Femur (tissue), 1 donor: ENCODE results near the gene LDHA.
A peak's percentile ranks its signal among the peaks of the same experiment; 100 is the strongest.
"Not testable (repeated sequence)": the region's sequence is repeated elsewhere in the genome, so short reads cannot be mapped to it uniquely, and the experiment has no call there.

Source experiments
- DNase-seq: peaks from one replicate; pipeline ENCODE4 v3.0.0-alpha.2; 2017

The LDHA gene

DNA sequence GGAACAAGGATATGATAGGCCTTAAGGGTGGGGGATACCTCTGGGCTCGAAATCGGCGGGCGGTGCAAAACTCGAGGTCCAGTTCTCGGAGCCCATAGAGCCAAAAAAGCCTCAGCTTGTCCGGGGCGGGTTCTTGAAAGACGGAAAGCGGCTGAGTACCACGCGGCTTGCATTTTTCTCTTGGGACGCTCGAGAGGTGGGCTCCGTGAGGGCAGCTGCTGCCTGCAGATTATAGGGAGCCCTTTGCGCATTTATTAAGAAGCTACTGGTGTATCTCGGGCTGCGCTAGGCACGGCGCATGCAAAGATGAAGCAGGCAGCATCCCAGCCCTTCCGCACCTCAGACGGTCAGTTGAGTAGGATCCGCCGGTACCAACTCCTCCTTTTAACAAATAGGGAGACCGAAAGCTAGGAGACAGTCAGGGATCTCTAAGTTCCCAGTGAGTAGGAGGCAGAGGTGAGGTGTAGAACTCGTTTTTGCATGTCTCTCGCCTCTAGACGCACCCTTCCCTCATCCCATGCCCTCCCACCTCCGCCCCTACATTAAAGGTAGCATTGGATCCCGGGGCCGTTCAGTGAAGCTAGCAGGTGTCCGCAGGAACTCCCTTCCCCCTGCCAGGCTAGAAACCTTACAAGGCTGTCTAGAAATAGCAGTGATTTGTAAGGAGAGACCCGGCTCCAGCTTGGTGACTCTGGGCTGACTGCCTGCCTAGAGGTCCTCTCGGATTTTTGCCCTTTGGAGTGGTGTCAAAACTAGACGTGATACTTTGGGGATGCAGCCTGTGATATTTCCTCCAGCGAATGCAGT, 768 bp downstream of the LDHA start:
- no peak for DNase-seq

DNA sequence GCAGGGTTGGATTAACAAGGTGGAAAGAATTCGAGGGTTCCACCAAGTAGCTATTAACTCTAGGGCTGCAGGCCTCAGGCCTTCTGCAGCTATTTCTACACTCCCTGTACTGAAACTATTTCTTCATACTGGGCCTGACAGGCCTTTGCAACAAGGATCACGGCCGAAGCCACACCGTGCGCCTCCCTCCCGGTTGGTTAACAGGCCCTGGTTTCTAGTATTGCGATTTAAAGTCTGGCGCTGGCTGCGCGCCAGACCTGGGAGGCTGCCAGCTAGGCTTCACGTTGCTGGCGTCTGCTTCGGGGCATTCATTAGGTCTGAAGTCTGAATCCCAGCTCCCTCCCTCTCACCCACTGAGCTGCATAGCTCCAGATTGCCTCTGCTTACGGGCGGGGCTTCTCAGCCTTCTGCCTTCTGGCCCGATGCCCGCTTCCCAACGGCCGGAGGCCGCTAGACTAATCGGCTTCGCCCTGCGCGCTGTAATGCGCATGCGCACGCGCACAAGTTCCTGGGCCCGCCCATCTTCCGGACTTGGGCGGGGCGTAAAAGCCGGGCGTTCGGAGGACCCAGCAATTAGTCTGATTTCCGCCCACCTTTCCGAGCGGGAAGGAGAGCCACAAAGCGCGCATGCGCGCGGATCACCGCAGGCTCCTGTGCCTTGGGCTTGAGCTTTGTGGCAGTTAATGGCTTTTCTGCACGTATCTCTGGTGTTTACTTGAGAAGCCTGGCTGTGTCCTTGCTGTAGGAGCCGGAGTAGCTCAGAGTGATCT, 1.6 kb downstream of the LDHA start:
- DNase-seq = peak; percentile 99

- no peak for DNase-seq
Measured at GRCh38 chr11:18397921-18398320, 3.6 kb downstream of the LDHA start.

DNA sequence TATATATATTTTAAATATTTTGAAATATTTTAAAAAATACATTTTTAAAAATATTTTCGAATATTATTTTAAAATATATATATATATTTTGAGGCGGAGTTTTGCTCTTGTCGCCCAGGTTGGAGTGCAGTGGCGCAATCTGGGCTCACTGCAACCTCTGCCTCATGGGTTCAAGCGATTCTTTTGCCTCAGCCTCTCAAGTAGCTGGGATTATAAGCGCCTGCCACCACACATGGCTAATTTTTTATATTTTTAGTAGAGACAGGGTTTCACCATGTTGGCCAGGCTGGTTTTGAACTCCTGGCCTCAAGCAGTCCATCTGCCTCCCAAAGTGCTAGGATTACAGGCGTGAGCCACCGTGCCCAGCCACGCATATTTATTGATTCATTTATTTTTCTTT, 6.7 kb downstream of the LDHA start:
- not testable (repeated sequence) for DNase-seq

DNA sequence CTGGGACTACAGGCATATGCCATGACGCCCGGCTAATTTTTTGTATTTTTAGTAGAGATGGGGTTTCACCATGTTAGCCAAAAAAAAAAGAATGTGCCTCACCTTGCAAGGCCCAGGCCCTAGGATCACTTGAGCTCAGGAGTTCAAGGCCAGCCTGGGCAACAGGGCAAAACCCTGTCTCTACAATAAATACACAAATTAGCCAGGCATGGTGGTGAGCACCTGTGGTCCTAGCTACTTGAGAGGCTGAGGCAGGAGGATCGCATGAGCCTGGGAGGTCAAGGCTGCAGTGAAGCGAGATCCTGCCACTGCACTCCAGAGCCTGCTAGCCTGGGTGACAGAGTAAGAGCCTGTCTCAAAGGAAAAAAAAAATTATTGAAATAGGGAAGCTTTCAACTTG, 9.7 kb downstream of the LDHA start:
- no peak for DNase-seq

GRCh38 chr11:18407400-18407799, 13.0 kb downstream of the LDHA start:
- not testable (repeated sequence) for DNase-seq

- no peak for DNase-seq
Measured at GRCh38 chr11:18408558-18409291, 14.4 kb downstream of the LDHA start.

DNA sequence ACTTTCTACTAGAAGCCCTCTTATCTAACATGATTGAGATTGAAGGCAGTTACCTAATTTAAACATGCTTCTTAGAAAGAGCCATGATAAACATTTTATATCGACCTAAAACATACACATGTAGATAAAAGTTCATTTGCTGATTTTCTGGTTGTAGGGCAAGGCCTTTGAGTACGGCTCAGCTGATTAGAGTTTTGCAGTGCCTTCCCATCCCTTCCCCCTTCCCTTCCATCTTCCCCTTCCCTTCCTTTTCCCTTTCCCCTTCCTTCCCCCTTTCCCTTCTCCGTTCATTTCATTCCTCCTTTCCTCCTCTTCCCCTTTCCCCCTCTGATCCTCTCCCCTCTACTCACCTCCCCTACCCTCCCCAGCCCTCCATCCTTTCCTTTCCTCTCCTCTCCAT, 22.1 kb downstream of the LDHA start:
- no peak for DNase-seq

GRCh38 chr11:18419040-18419439, 24.7 kb downstream of the LDHA start:
- no peak for DNase-seq

DNA sequence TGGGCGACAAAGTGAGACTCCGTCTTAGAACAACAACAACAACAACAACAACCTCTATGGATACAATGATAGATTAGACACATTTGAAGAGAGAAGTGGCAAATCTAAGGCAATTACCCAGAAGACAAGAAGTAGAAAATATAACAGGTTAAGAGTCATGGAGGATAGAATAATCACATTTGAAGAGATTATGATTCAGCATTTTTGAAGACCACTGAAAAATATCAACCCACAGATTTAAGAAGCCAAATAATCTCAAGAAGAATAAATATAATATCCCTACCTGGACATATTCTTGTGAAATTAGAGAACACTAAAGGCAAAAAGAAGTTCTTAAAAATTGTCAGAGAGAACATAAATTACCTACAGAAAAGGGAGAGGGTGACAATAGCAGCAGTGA, 25.7 kb downstream of the LDHA start:
- DNase-seq = no peak

GRCh38 chr11:18427240-18427639, 32.9 kb downstream of the LDHA start:
- no peak for DNase-seq

GRCh38 chr11:18429332-18429731, 35.0 kb downstream of the LDHA start:
- no peak for DNase-seq

DNA sequence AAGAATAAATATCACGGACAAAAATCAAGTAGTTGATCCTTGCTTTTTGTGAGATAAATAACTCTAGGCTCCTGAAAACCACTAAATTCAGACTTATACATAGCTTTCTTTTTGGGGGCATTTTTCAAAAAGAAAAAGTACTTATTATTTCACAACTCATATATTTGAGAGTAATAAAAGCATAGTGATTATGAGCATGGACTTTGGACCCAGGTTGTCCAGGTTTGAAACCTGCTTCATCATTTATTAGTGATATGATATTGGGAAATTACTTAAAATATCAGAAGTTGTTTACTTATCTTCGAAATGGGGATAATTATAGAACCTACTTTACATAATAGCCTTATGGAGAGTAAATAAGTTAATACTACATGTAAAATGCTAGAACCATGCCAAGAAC, 44.3 kb downstream of the LDHA start:
- no peak for DNase-seq

DNA sequence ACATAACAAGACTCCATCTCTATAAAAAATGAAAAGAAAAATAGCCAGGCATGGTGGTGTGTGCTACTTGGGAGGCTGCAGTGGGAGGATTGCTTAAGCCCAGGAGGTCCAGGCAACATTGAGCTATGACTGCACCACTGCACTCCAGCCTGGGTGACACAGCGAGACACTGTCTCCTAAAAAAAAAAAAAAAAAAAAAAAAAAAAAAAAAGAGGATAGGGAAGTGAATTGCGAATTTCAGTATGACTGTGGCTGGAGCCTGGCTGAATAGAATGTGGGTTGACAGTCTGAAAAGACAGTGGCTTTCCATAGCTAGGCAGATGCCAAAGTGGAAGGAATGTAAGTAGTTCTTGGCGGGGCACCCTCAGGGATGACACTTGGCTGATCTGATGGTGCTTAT, 54.9 kb downstream of the LDHA start:
- DNase-seq = no peak

DNA sequence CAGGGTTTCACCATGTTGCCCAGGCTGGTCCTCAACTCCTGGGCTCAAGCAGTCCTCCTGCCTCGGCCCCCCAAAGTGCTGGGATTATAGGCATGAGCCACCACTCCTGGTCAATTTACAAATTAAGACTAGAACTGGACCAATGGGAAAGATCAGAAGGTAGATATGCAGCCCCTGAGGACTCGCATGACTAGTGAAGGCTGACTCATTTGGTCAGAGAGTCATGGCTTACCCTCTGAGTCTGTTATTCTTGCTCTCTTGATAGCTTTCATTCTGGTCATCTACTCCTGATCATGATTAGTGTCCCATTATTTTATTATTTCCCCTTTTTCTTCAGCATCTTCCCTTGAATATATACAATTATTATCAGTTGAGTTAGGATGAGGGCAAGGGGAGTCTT, 58.6 kb downstream of the LDHA start:
- no peak for DNase-seq

DNA sequence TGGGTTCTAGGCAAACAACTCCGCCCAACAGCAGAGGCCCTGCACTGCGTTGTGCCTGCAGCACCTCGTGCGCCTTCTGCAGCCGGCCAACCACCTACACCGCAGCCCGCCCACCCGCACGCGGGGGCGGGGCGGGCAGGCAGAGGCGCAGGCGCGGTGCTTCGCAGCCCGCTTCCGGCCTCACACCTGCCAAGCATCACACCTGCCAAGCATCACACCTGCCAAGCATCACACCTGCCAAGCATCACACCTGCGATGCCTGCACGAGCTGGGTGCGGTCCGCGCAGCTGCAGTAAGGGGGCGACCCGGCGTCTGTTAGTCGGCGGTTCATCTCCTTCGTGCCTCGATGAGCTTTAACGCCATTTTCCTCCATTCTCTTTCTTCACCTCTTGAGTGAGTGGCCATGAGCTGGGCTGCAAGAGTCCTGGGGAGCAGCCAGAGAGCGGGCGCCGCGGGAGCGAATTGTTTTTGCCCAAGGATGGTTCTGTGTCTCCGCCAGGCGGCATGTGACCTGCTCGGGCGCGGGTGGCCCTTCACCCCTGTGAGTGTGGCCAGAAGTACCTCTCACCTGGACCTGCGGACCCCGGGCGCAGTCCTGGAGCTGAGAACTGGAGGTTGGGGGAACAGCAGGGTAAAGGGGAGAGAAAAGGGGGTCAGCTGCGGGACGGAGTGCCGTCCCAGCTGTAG, 61.5 kb downstream of the LDHA start, which contains the start of gene LDHAL6A:
LDHAL6A (plus strand) TSS at position 171 of the 687 bp plus-strand sequence. CDS start 825 bp downstream, outside the sequence.
- DNase-seq = no peak

- DNase-seq = no peak
Measured at GRCh38 chr11:18457450-18457849, 63.1 kb downstream of the LDHA start.
